ENCODE measurements around the gene TRMT112.

The TRMT112 gene

GRCh38 chr11:64317325-64317960, at the start of gene TRMT112:
TSS of gene TRMT112 (minus strand) at chr11:64317559. CDS start at chr11:64317526, 33 bp downstream.
- DNase-seq, result peak; percentile 97

GRCh38 chr11:64366751-64367150, 49.4 kb upstream of the TRMT112 start:
- no peak for DNase-seq

GRCh38 chr11:64364911-64365310, 47.6 kb upstream of the TRMT112 start:
- no peak for DNase-seq

GRCh38 chr11:64364435-64364834, 47.1 kb upstream of the TRMT112 start:
- DNase-seq, result no peak

DNA sequence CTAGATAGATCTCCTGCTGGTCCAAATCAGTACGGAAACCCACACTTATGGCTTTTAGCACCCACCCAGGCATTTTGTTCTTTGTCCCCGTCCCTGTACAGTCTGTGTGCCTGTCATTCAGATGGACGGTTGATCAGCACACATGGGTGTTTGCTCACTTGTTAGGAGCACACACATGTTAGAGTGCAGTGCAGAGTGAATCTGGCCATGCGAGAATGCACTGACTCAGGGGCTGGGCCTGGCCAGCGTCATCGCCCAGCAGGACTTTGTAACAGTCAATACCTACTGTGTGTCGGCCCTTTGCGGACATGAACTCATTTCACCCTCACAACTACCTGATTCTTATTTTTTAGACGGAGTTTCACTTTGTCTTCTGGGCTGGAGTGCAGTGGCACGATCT, 45.0 kb upstream of the TRMT112 start:
- DNase-seq, result no peak

DNA sequence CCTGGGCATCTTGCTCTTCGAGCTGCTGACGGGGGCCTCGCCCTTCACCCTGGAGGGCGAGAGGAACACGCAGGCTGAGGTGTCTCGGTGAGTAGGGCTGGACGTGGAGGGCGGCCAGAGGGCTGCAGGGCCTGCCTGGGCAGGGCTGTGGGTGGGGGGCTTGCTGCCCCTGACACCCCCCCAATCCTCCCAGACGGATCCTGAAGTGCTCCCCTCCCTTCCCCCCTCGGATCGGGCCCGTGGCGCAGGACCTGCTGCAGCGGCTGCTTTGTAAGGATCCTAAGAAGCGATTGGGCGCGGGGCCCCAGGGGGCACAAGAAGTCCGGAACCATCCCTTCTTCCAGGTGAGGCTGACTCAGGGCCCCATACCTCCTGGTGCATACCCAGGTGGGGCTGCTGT, 44.3 kb upstream of the TRMT112 start:
- DNase-seq, result no peak

- DNase-seq, result no peak
Measured at GRCh38 chr11:64360448-64360921, 43.1 kb upstream of the TRMT112 start.

GRCh38 chr11:64359712-64360445, 42.5 kb upstream of the TRMT112 start:
- DNase-seq, result no peak

GRCh38 chr11:64358907-64359711, 41.8 kb upstream of the TRMT112 start, which contains the start of gene RPS6KA4:
TSS of gene RPS6KA4 (plus strand) at chr11:64359162. CDS start at chr11:64359236, 74 bp downstream.
- no peak for DNase-seq

GRCh38 chr11:64358536-64358906, 41.2 kb upstream of the TRMT112 start:
- no peak for DNase-seq

- DNase-seq, result peak; percentile 59
Measured at GRCh38 chr11:64357904-64358535, 40.7 kb upstream of the TRMT112 start.

DNA sequence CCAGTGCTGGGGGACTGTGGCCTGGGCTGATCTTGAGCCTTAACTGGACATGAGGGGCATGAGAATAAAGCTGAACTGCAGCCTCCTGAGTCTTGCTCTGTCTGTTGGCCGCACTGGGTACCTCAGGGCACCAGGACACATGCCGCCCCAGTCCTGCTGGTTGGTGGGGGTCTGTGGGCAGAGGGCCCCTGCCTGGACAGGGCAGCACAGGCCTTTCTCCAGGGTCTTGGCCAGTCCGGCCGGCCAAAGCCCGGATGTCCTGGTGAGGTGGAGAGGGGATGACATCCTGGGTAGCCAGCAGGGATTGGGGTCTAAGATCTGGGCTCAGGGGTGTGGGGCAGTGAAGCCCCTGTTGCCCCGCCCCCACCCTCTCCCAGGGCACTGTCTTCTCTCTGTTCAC, 40.1 kb upstream of the TRMT112 start:
- no peak for DNase-seq

DNA sequence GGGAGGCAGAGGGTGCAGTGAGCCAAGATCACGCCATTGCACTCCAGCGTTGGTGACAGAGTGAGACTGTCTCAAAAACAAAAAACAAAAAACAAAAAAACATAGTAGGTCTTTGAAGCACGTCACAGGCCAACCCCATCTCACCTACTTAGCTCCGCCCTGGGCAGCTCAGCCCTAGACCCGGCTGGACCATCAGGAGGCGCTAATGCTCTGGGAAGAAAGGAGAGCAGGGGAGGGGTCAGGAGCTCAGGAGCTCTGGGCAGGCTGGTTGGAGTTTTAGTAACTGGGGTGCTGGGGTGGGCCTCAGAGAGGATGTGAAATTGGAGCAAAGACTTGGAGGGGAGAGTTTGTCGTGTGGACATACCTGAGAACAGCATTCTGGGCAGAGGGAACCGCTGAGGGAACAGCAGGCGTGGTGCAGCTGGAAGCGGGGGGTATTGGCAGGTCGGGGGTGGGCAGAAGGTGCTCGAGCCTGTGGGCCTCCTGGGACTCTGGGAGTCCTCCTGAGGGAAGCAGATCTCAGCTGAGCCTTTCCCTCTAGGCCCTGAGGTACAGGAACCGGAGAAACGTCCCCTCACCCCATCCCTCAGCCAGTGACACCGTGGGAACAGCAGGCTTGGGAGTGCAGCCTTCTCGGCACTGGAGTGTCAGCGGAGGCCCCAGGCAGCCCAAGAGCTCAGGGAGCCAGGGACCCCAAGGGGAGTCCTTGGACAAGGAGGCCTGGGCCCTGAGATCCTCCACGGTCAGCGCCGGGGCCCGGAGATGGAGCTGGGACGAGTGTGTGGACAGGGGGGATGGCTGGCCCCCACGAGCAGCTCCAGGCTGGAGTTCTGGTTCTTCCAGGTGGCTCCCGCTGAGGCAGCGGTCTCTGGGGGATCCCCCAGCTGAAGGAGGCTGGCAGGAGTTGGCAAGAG, 39.4 kb upstream of the TRMT112 start:
- DNase-seq, result no peak

DNA sequence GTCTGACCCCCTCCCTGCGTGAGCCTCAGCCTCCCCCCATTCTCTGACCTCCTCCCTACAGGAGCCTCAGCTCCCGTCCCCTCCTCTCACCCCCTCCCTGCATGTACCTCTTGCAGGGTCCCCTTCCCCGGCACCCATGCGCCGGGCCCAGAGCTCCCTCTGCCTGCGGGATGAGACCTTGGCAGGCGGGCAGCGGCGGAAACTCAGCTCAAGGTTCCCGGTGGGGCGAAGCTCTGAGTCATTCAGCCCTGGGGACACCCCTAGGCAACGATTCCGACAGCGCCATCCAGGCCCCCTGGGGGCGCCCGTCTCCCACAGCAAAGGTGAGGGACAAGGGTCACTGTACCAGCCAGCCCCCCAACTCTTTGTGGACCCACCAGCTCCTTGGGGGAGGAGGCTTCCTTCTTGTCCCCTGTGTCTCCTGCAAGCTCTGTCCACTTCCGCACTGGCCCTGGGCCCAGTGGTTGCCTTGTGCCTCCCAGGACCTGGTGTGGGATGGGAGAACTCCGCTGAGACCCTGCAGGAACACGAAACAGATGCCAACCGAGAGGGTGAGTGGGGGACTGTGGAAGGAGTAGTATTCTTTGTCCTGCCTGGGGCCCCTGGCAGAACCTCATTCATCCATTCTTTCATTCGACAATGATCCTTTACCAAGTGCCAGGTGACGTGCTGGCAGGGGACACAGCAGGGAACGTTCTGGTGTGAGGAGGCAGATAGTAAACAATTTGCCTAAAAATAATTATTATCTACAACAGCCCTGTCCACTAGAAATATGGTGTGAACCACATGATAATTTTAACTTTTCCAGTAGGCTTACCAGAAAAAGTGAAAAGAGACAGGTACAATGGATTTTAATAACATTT, 38.0 kb upstream of the TRMT112 start:
- no peak for DNase-seq

GRCh38 chr11:64353715-64354506, 36.6 kb upstream of the TRMT112 start:
- DNase-seq, result no peak

DNA sequence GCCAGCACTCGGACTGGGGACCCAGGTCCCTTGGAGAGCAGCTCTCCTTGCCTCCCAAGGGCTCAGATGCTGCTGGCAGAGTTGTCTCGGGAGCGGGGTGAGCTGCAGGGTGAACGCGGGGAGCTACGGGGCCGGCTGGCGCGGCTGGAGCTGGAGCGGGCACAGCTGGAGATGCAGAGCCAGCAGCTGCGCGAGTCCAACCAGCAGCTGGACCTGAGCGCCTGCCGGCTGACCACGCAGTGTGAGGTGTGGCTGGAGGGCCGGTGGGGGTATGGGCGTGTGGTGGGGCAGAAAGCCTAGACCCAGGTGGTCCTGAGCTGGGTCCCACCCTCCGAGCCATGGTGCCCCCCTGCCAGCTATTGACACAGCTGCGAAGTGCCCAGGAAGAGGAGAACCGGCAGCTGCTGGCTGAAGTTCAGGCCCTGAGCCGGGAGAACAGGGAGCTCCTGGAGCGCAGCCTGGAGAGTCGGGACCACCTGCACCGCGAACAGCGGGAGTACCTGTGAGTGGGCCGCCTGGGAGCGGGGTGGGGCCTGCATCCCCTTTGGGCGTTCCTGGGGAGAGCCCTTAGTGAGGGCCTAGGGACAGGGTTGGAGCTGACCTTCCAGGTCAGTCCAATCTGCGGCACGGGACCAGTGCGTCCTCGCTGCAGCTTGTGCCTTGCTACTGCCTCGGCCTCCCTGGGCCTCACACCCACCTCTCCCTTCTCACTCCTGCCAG, 35.8 kb upstream of the TRMT112 start:
- no peak for DNase-seq

DNA sequence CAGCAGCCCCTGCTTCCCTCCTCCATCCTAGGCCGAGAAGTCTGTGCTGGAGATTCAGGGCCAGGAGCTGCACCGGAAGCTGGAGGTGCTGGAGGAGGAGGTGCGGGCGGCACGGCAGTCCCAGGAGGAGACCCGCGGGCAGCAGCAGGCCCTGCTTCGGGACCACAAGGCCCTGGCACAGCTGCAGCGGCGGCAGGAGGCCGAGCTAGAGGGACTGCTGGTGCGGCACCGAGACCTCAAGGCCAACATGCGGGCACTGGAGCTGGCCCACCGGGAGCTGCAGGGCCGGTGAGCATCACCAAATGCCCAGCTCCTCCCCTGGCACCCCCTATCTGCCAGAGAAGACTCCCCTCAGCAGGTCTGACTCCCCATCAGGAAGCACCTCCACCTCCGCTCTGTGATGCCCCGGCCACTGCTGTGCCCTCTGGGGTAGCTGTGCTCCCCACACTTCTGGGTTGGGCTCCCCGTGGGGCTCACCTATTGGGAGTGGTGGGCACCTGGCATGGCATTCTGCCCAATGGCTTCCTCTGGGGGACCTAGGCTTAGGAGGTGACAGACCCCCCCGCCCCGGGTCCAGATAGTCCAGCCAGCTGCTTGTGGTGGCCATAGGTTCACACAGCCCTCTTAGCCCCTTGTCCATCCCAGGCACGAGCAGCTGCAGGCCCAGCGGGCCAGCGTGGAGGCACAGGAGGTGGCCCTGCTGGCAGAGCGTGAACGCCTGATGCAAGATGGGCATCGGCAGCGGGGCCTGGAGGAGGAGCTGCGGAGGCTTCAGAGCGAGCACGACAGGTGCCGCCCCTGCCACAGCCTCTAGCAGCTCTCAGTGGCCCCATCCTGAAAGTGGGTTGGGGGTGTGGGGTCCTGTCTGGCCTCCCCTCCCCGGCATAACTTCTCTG, 35.0 kb upstream of the TRMT112 start:
- no peak for DNase-seq

- no peak for DNase-seq
Measured at GRCh38 chr11:64351136-64351631, 33.8 kb upstream of the TRMT112 start.
